B cell (primary cell): ENCODE data around the gene PTPRE. TPM values are rescaled to one million over a fixed set of nuclear protein-coding genes. Genes with fewer than 3 reads are reported as not detected.

Source experiments
- ATAC-seq: fragments of 200-7000 bp; cut with Tn5 transposase; one replicate; pipeline ENCODE4 v1.10.0; 2021; ENCODE audit warnings: low read depth, mild to moderate bottlenecking, moderate number of reproducible peaks, moderate library complexity
- CTCF ChIA-PET: fragments of 350-600 bp; sonication (Branson Sonifier 250); formaldehyde crosslinking; loops from one replicate; lab custom pipeline; 2021; ENCODE audit warnings: antibody characterized with exemption, inconsistent platforms; lab: Charles Lee
- POLR2A ChIA-PET: fragments of 350-600 bp; sonication (Branson Sonifier 250); formaldehyde crosslinking; loops from one replicate; lab custom pipeline; 2021; ENCODE audit warnings: antibody characterized with exemption; lab: Charles Lee
- DNase-seq: peaks from one replicate; pipeline ENCODE4 v3.0.0; 2013
- H2AFZ ChIP-seq: 2 replicates; pipeline ENCODE4 v1.6.1; 2012; ENCODE audit warnings: mild to moderate bottlenecking, low read depth, low read length; ENCODE audit not compliant: insufficient read depth, poor library complexity, severe bottlenecking
- H3K27ac ChIP-seq, 2 donors: 1 replicate in 1 of 2; 2 replicates in 1 of 2; pipeline ENCODE4 v1.5.1; 2012 to 2013; ENCODE audit warnings: low read length in 2 of 2, mild to moderate bottlenecking in 2 of 2, moderate library complexity in 1 of 2
- H3K27me3 ChIP-seq, 4 experiments: fragments of 200-600 bp in 1 of 4; sonication (generic) in 1 of 4; replicated peaks in 1 of 4; 1 replicate in 2 of 4; 2 replicates in 2 of 4; pipeline versions ENCODE4 v1.6.1 to v1.7.0; 2013 to 2016; ENCODE audit warnings: low read length in 3 of 4, mild to moderate bottlenecking in 2 of 4, mixed read lengths in 1 of 4, moderate library complexity in 1 of 4; ENCODE audit not compliant: insufficient read depth in 4 of 4, control insufficient read depth in 3 of 4; ENCODE audit errors: control extremely low read depth in 1 of 4
- H3K36me3 ChIP-seq, 2 experiments: replicated peaks in 1 of 2; 1 replicate in 1 of 2; 2 replicates in 1 of 2; pipeline versions ENCODE4 v1.6.1 to v1.7.1; 2013; ENCODE audit warnings: low read length in 1 of 2; ENCODE audit not compliant: insufficient read depth in 2 of 2, control insufficient read depth in 1 of 2; ENCODE audit errors: control extremely low read depth in 1 of 2, extremely low read depth in 1 of 2
- H3K4me1 ChIP-seq, 2 donors: fragments of 200-600 bp in 1 of 2; sonication (generic) in 1 of 2; 1 replicate in 1 of 2; 2 replicates in 1 of 2; pipeline versions ENCODE4 v1.5.1 to v1.6.1; 2013 to 2017; ENCODE audit warnings: low read length in 2 of 2; ENCODE audit not compliant: control insufficient read depth in 2 of 2, insufficient read depth in 2 of 2
- H3K4me2 ChIP-seq: replicated peaks from 2 replicates; pipeline ENCODE3; 2012; ENCODE audit warnings: mild to moderate bottlenecking, low read depth, low read length; ENCODE audit not compliant: poor library complexity, severe bottlenecking
- H3K4me3 ChIP-seq, 5 experiments: fragments of 200-600 bp in 1 of 5; sonication (generic) in 1 of 5; 1 replicate in 3 of 5; 2 replicates in 2 of 5; pipeline versions ENCODE4 v1.5.1 to v1.7.0; 2011 to 2016; ENCODE audit warnings: low read length in 4 of 5, mild to moderate bottlenecking in 4 of 5, low read depth in 2 of 5, control low read depth in 1 of 5, moderate library complexity in 1 of 5; ENCODE audit not compliant: insufficient read depth in 1 of 5; ENCODE audit errors: control extremely low read depth in 1 of 5, extremely low read depth in 1 of 5
- H3K79me2 ChIP-seq: fragments of 200-600 bp; sonication (generic); one replicate; pipeline ENCODE4 v1.6.0; 2016; ENCODE audit warnings: low read length; ENCODE audit not compliant: control insufficient read depth, insufficient read depth
- H3K9ac ChIP-seq: fragments of 200-600 bp; sonication (generic); 2 replicates; pipeline ENCODE4 v1.6.1; 2017; ENCODE audit warnings: mild to moderate bottlenecking, low read length, moderate library complexity
- H3K9me3 ChIP-seq, 3 donors: one replicate each; pipeline versions ENCODE4 v1.6.1 to v1.7.1; 2013; ENCODE audit warnings: low read length in 2 of 3; ENCODE audit not compliant: control insufficient read depth in 2 of 3, insufficient read depth in 1 of 3; ENCODE audit errors: control extremely low read depth in 1 of 3
- H4K20me1 ChIP-seq: 2 replicates; pipeline ENCODE4 v1.6.0; 2012; ENCODE audit warnings: mild to moderate bottlenecking, low read length; ENCODE audit not compliant: insufficient read depth, control insufficient read depth, poor library complexity, severe bottlenecking
- H3K27ac Mint-ChIP-seq: one replicate; pipeline ENCODE4 v1.8.0; 2021; ENCODE audit warnings: mixed read lengths
- H3K27me3 Mint-ChIP-seq: one replicate; pipeline ENCODE4 v1.8.0; 2021; ENCODE audit warnings: mixed read lengths
- H3K4me1 Mint-ChIP-seq: one replicate; pipeline ENCODE4 v1.8.0; 2021; ENCODE audit warnings: mixed read lengths
- H3K4me3 Mint-ChIP-seq: one replicate; pipeline ENCODE4 v1.8.0; 2021; ENCODE audit warnings: mixed read lengths
- H3K9me3 Mint-ChIP-seq: one replicate; pipeline ENCODE4 v1.8.0; 2022; ENCODE audit warnings: mixed read lengths; ENCODE audit not compliant: insufficient read depth
- EZH2 ChIP-seq: IDR thresholded peaks from 2 replicates; pipeline ENCODE4 v1.6.1; 2012; ENCODE audit warnings: borderline replicate concordance, low read depth, mild to moderate bottlenecking, moderate library complexity, low read length; ENCODE audit not compliant: insufficient read depth, poor library complexity, severe bottlenecking
- WGBS: methylation state at CpG from one replicate; pipeline ENCODE4 v1.1.5; 2013; ENCODE audit warnings: missing lambda C conversion rate; ENCODE audit not compliant: insufficient coverage; 5-methylcytosine and 5-hydroxymethylcytosine counted together
- intact Hi-C: fragments of 100-400 bp; cut with micrococcal nuclease; formaldehyde crosslinking; loops from one replicate; pipeline ENCODE4 v1.10.0; 2022
- polyA plus RNA-seq: library from polyadenylated mRNA; depleted of rRNA; stranded (reverse); fragments of >200 nt; gene quantifications from 2 replicates; pipeline ENCODE4 v1.2.3, GENCODE V29; 2012
- total RNA-seq, 2 donors: library from RNA; stranded (reverse); fragments of 120-200 nt in 1 of 2; gene quantifications; 1 replicate in 1 of 2; 2 replicates in 1 of 2; pipeline versions ENCODE4 v1.2.3 to v1.2.4, GENCODE V29; 2013 to 2022
- TF ChIP-seq, protein P1 (sequence below): fragments of 200-600 bp; IDR thresholded peaks from one replicate; pipeline ENCODE4 v1.8.0; 2022; ENCODE audit warnings: antibody characterized with exemption, mild to moderate bottlenecking

Gene PTPRE
- total and polyA plus RNA-seq, 2 donors (not counting 1 experiment from before 2014, with no cell fraction given), result 6.6 to 32.7 TPM

DNA sequence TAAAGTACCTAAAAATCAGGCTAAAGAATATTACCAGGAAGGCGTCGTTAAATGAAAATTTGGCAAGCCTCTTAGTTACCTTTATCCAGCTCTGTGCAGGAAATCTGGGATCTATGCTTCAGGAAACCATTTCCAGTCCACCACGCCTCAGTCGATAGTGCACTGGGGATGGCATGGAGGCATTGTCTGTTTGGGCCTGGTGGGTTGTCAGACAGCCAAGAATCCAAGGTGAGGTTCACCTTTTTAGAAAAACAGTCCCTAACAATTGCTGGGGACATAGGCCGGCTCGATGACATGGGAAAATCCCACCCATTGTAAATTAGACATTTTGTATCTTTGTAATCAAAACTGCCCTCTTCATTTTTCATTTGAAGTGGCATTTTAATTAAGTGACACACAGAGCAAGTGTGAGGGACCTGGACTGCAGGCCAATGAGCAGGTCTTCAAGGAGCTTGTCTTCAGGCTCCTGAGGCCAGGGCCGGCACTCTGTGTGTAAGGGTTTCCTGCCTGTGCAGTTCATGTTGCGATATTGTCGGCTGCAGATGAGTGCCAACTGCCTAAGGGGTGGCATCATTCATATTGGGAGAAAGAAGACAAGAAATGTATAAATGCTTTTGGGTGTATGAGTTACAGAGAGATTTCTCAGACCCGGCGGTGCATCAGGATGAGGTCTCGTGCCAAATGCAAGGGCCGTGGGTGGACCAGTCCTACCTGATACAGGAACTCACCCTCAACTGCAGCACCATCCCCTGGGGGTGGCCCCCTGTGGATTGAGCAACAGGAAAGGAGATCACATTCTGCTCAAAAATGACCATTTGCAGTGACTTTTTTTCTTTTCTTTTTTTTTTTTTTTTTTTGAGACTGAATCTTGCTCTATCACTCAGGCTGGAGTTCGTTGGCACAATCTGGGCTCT, 80.8 kb downstream of the PTPRE start:
- no peaks in the 10 kb centered on the region for H3K36me3 ChIP-seq
- POLR2A ChIA-PET, result no interaction called here
- Mint-ChIP-seq H3K4me1 (peaks cover 5% of the 10 kb centered on the region), H3K27ac (no peak overlapping the region), H3K27me3 (peaks cover 48% of the 10 kb centered on the region), H3K4me3 (no peak overlapping the region), H3K9me3 (peaks cover 4% of the 10 kb centered on the region)
- H3K4me1 ChIP-seq, result peaks cover 0 to 6% of the 10 kb centered on the region in 2 donors
- H3K27me3 ChIP-seq, result peaks cover 0 to 14% (median 5%) of the 10 kb centered on the region in 4 experiments
- no peaks in the 10 kb centered on the region for H3K79me2 ChIP-seq
- H3K9ac ChIP-seq, result no peak overlapping the region
- CTCF ChIA-PET, result interaction anchor here (0.7 kb wide), 1 partner anchor 62 kb away, joined by 6 read pairs; no protein-coding TSS in a partner anchor
- ATAC-seq (no peak), DNase-seq (no peak)
- H2AFZ ChIP-seq, result no peak overlapping the region
- no peak overlapping the region for H3K4me2 ChIP-seq
- H4K20me1 ChIP-seq, result no peaks in the 10 kb centered on the region
- H3K9me3 ChIP-seq, result no peaks in the 10 kb centered on the region
- TF ChIP-seq, protein P1, sequence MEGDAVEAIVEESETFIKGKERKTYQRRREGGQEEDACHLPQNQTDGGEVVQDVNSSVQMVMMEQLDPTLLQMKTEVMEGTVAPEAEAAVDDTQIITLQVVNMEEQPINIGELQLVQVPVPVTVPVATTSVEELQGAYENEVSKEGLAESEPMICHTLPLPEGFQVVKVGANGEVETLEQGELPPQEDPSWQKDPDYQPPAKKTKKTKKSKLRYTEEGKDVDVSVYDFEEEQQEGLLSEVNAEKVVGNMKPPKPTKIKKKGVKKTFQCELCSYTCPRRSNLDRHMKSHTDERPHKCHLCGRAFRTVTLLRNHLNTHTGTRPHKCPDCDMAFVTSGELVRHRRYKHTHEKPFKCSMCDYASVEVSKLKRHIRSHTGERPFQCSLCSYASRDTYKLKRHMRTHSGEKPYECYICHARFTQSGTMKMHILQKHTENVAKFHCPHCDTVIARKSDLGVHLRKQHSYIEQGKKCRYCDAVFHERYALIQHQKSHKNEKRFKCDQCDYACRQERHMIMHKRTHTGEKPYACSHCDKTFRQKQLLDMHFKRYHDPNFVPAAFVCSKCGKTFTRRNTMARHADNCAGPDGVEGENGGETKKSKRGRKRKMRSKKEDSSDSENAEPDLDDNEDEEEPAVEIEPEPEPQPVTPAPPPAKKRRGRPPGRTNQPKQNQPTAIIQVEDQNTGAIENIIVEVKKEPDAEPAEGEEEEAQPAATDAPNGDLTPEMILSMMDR, result no peak
- no peak overlapping the region for H3K4me3 ChIP-seq
- H3K27ac ChIP-seq, result no peak overlapping the region
- intact Hi-C loops, result no loop called here
- 91% methylated on average over 8 of the region's 14 CpGs for WGBS

DNA sequence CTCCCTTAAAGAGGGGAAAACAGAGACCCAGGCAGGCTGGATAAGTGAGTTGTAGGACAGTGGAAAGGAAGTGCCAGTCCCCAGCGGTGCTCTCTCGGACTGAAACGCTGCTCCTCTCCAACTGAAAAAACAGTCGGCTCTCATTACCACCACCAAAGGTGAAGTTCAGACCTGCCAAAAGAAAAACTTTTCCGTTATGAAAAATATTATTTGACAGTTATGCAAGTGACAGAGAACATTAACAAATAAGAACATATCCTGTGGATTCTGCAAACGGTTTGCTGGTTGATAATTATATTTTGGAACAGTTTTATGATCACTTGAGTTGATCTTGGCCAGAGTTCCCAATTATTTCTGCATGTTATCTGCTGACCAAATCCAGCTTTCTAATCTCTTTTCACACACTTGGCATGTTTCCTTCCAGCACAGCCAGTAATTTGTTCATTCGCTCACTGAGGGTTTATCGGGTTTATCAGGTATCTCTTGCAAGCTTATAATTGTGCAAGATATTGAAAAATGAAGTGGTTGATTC, 82.6 kb downstream of the PTPRE start:
- Histone ChIP-seq H3K79me2 (no peaks in the 10 kb centered on the region), H3K4me1 (peaks cover 0 to 6% of the 10 kb centered on the region in 2 donors), H3K4me3 (no peak overlapping the region), H3K27ac (no peak overlapping the region), H3K36me3 (no peaks in the 10 kb centered on the region), H4K20me1 (no peaks in the 10 kb centered on the region), H2AFZ (no peak overlapping the region), H3K27me3 (peaks cover 0 to 19% (median 5%) of the 10 kb centered on the region in 4 experiments), H3K9ac (no peak overlapping the region), H3K4me2 (no peak overlapping the region), H3K9me3 (no peaks in the 10 kb centered on the region)
- intact Hi-C loops, result no loop called here
- DNase-seq, result no peak
- Mint-ChIP-seq H3K27ac (no peak overlapping the region), H3K9me3 (peaks cover 2% of the 10 kb centered on the region), H3K4me3 (no peak overlapping the region), H3K27me3 (peaks cover 44% of the 10 kb centered on the region), H3K4me1 (peaks cover 5% of the 10 kb centered on the region)
- no peak for ATAC-seq
- no CpG with 5 or more reads among the region's 8 CpGs for WGBS
- POLR2A ChIA-PET, result no interaction called here
- CTCF ChIA-PET, result no interaction called here
- TF ChIP-seq, protein P1, result no peak
- no peak for TF ChIP-seq EZH2
